GM18870 (cell line): ENCODE results near the gene DAPK1.

ENCODE experiments used
- ATAC-seq: cut with Tn5 transposase; IDR thresholded peaks from one replicate; pipeline ENCODE4 v1.9.1; 2021; ENCODE audit warnings: moderate library complexity; ENCODE audit not compliant: unreplicated experiment

The DAPK1 gene

DNA sequence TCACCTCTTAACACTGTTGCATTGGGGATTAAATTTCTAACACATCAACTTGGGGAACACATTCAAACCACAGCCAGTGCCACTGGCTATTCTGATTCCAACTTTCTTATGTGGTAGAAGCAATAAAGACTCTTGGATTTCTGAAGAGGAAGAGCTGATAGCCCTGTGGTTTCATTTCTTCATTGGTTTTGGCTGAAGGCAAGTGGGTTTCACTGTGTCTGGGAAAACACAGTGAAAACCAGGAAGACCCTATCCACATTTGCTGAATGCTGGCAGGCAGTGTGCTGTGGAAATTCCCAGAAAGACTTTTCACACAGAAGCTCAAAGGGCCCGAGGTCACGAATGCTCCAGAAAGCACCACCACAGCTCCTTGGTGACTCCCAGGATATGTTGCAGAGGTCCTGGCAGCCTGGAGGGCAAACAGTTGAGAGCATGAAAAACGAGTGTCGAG is 67.1 kb downstream of the DAPK1 start:
- no peak for ATAC-seq

DNA sequence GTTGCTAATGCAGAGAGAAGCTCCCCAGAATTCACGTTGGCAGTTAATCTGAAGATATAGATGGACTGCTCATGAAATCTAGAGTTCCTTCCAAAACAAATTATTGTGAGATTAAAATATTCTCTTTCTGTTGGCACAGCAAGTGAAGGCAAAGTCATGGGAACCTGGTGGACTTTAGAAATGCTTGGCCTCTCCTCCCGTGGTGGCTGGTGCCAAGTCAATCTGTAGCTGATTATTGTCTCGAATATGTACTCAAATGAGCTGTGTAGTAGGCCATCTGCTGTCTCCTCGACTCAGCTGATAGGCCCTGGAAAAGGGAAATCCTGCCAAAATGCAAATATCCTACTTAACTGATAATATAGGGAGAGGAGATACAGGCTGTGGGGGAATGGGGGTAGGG is 69.3 kb downstream of the DAPK1 start:
- ATAC-seq = no peak

DNA sequence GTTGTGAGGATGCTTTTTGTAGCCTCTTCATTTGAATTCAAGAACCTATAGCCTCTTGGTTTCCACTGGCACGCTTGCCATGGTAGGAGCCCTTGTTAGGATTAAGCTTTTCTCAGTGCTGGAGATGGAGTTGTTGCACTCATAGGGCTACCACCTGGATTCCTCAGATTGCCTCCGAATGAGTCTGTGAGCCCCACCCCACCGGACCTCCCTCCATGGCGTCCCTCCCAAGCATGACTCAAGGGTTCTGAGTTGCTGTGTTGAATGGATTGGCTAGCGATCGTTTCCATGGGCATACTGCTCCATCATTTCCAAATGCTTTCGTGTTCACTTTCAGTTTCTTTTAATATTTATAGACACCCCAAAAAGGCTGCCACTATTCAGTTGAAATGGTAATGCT is 69.9 kb downstream of the DAPK1 start:
- no peak for ATAC-seq

DNA sequence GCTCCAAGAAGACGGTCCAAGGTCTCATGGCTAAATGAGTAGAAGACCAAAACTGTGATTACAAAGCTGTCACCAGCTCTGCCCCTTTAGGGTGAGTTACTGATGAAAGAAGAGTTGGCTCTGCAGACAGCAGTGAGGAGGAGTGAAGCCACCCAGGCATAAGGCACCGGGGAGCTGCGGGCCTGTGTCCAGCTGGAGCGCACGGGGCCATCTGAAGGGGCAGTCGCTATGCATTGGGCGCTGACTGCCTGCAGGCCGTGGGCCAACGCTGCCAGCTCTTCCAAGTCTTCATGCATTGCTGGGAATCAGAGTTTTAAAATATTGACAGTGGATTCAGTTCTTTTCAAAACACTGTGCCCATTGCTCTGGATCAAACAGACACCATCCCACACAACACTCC is 70.3 kb downstream of the DAPK1 start:
- ATAC-seq = no peak

DNA sequence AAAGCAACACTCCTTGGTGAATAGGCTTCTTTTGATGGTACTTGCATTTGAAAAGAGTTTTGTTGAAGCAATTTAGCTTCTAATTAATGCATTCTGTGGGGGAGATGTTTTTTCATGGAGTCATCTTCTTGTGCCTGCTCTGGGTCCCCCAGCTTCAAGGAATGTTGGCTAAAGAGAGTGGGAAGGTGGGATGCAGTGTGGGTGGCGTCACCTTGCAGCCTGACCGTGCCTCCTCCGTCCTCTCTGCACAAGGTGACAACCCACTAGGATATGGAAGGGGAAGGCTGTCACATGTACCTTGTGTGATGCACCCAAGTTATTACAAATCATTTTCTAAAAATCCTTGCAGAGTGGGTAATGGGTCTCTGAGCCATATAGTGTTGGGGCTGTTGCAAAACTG is 70.7 kb downstream of the DAPK1 start:
- ATAC-seq = no peak

DNA sequence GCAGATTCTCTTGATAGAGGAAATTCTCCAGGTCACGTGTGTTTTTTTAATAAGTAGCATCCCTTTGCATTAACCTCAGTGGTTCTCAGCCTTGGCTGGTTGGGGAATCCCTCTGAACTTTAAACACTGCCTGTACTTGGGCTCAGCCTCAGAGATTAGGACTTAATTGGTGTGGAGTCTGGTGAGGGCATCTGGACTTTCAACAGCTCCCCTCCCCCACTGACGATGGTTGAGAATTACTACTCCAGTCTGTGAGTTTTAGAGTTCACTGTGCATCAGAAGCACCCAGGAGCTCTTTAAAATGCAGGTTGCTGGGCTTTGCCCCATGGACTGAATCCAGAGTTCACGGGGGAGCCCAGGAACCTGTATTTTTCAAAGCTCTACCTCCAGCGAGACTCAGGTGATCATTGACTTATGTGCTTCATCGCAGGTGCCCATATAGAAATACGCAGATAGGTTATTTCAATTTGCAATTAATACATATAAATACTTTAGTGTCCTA is 71.4 kb downstream of the DAPK1 start:
- ATAC-seq = no peak

DNA sequence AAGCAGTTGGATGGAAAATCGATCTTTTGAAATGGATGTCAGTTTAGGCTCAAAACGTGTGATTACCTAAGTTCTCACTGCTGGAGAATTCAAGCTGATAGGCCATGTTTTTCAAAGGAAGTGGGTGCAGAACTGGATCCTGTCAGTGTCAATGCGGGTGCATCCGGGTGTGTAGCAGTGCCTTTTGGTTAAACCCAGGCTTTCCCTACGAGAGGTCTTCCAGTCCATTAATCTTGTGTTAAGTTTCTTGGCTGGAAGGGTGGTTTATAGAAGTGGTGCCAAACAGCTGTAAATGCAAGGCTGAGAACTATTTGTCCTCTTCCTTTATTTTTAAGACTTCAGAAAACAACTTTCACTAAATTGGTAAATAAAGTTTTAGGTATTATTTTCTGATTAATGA is 71.9 kb downstream of the DAPK1 start:
- no peak for ATAC-seq

DNA sequence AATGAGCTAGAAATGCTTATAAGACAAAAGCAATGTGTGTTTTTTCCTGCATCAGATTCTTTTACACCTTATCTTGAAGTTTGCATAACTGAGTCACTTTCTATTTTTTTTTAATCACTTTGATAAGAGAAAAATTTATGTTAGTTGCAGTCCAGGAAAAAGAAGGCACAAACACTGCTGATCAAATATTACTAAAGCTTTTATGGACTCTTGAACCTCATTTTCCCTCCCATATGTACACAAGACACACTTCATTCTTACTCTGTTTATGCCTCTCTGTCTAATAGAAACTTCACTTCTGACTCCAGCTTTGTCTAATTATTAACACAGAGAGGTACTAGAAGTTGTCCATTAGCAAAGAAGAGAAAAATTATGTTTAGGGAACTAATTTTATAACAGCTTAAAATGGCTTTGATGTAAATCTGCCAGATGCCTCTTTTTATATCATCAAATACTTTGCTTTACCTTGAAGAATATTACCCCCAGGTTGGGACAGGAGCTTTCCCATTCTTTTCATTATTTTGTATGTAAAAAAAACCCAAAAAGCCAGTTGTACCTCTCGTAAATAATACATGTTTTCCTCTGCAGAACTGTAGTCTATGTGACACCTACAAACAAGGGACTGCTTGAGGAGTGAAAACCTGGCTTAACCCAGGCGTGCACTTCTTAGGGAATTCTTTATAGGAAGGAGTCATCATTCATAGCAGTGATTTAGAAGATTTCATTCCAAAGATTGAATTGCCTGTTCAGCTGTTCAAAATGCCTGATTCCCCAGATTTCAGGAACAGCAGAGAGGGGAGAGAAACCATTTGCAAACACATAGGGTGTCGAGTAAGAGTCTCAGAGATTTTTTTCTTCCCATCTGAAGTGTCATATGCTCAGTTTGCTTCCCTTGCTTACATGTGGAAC is 72.6 kb downstream of the DAPK1 start:
- peak; percentile 65 for ATAC-seq

DNA sequence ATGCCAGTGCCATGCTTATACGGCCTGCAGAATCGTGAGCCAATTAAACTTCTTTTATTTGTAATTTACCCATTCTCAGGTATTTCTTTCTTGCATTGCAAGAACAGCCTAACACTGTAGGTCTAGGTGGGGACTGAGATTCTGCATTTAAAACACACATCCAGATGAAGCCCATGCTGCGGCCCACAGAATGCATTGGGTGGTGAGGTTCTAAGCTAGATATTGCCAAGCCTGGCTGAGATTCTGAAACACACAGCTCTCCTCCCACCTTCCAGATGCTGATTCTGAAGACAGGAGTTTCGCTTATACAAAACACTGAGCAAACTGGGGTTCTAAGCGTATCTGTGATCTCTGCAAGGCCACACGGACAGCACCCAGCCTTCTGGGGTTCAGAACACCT is 75.1 kb downstream of the DAPK1 start:
- ATAC-seq = no peak

DNA sequence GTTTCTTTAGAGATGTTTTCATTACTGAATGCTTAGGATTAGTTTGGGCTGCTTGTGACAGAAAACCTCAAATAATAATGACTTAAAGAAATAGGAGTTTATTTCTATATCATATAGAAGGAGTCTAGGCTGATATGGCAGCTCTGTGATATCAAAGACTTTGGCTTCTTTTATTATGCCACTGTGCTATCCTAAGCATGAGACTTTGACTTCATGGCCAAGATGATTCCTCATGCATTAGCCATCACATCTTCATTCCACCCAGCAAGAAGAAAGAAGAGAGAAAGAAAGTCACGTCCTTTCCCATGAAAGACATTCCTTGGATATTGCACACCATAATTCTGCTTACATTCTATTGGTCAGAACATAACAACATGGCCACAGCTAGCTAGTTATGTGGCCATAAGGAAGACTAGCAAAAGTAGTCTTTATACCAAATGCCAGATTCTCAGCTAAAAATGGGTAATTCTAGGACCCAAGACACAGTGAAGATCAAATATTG is 76.2 kb downstream of the DAPK1 start:
- ATAC-seq = no peak

DNA sequence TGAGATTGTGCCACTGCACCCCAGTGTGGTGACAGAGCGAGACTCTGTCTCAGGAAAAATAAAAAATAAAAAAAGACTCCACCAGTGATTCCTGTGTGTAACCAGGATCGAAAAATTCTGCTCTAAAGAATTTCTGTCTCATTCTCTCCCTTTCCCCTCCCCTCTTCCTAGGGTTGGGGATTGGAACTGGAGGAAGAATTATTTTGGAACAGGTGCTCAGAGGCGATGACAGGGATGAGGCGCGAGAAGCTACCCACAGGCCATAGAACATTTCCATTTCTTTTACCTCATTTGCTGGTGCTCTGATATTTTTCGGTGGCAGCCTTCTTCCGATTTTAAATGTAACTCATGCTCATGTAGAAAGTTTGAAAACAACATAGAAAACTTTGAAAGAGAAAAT is 80.1 kb downstream of the DAPK1 start:
- ATAC-seq = no peak

DNA sequence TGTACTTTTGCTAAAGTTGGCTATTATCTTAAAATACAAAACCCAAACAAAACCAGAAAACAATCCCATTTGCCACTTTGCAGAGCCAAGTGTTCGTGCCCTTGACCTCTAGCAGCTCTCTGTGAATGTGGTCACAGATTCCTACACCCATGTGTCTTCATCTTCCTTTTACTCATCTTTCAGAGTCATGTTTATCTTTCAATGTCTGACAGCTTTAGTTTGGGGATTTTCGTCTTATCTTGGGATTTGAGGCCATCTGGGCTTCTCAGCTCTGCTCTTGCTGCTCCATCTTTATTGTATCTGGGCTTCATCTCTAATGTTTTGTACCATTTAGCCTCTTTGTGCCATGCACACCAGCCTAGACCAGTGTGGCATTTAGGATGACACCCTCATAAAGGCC is 81.0 kb downstream of the DAPK1 start:
- no peak for ATAC-seq

DNA sequence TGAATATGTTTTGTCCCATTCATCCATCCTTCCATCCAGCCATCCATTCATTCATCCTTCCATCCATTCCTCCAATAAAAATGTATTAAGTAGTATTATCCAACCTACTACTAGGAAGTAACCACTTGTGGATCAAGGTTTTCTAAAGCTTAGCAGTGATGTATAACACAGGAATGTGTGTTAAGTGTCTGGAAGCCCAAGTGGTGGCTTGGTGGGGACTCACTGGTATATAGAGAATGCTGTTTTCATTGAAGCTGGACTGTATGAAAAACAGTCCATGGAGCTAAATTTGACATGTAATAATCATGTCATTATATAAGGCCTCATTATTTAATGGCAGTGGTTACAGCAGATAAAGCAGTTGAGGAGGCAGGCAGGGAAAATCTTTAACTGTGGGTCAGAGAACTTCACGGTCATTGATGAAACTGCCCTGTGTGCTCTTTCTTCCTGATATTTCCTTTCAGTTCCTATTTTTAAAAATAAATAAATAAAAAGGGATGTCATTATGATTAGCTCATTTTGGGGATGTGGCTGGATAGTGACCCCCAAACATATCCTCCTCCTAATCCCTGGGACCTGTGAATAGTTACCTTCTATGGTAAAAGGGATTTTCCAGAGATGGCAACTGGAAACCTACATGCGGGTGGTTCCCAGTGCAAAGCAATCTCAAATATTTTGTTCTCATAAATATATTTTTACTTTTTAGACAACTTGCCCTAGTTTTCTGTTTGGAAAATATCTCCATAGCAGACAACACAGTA is 82.3 kb downstream of the DAPK1 start:
- no peak for ATAC-seq

DNA sequence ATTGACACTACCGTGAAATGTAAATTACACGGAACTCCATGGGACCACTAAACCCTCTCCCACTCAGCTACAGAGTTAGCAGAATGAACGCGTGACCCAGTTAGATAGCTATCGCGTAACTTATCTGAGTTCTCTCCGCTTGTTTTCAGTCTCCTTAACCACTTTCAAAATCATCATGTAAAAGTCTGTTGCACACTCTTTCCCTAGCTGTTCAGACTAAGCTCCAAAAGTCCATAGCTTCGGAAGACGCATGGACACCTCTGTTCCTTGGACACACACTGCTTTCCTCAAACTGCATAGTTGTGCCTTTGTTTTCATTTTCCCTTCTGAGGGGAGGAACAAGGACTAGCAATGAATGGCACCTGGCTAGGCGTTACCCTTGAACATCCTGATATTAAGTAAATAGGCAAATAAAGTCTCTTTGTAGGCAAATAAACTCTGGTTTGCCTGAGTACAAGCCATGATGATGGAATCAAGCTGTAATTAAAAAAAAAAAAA is 83.3 kb downstream of the DAPK1 start:
- no peak for ATAC-seq

DNA sequence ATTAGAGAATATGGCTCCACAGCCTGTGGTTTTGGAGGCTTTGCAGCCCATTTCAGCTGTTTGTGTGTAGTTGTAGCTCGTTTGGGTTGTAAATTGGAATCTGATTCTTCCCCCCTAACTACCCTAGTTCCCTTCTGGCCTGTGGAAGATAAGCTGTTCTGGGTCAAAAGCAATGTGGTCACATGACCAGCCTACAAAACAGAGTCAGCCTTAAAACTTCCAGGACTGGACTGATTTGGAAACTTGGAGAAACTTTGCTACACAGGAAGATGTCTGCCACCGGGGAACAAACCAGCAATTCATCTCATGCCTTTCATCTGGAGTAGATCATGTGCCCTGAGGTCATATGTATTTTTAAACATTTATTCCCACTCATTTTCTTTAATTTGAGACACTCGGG is 83.8 kb downstream of the DAPK1 start:
- ATAC-seq = no peak

DNA sequence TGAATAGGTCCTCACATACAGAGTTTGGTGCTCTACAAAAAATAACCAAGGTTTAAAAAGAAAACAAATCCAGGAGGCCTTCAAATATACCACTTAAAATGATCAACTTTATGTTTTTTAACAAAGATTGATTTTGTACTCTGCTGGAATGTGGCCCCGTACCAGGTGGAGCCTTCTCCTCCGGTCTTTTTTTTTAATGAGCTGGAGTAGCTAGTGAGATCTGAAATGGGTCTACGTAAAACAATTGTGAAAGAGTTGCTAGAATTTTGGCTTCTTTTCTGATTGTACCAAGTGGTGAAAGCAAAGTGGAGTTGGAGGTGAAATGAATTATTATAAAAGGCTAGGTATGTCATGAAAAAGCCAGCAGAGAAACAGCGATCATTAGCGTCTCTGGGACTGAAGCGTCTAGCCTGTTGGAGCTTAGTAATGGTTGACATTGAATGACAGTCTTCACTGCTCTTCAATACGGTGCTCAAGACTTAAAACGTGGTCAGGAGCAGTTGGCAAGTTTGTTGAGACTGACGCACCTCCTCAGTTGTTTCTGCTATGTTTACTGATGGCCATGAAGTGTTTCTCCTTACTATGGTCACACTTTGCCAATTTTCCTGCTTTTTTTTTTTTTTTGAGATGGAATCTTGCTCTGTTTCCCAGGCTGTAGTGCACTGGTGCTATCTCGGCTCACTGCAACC is 84.4 kb downstream of the DAPK1 start:
- no peak for ATAC-seq

DNA sequence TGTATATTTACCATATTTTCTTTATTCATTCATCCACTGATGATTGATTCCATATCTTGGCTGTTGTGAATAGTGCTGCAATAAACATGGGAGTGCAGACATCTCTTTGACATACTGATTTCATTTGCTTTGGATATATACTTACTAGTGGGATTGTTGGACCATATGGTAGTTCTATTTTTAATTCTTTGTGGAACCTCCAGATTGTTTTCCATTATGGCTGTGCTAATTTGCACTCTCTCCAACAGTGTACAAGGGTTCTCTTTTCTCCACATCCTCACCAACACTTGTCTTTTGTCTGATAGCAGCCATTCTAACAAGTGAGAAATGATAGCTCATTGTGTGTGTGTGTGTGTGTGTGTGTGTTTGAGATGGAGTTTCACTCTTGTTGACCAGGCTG is 86.7 kb downstream of the DAPK1 start:
- ATAC-seq = no peak

DNA sequence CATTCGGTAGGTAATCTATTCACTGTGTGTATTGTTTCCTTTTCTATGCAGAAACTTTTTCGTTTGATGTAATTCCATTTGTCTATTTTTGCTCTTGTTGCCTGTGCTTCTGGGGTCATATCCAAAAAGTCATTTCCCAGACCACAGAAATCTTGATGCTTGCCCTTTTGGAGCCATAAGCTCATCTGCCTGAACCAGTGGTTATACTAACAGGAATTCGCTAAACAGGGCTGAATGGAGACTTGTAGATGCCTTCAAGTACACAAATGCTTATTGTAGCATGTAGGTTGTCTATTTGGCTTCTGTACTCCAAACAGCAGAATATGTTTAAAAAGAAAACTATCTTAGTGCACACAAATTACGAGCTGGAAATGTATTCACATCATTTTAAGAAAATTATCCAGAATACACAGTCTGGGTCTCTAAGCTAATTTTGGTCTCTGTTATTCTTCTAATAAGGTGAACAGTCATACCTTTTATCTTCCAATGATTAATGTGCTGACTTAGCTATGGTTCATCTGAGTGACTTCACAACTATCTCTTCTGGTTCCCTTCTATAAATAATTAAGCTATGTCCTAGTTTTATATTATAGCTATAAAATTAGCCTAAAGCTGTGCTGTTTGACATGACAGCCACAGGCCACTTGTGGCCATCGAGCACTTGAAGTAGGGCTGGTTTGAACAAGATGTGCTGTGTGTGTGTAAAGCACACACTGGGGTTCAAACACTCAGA is 87.6 kb downstream of the DAPK1 start:
- ATAC-seq = no peak

DNA sequence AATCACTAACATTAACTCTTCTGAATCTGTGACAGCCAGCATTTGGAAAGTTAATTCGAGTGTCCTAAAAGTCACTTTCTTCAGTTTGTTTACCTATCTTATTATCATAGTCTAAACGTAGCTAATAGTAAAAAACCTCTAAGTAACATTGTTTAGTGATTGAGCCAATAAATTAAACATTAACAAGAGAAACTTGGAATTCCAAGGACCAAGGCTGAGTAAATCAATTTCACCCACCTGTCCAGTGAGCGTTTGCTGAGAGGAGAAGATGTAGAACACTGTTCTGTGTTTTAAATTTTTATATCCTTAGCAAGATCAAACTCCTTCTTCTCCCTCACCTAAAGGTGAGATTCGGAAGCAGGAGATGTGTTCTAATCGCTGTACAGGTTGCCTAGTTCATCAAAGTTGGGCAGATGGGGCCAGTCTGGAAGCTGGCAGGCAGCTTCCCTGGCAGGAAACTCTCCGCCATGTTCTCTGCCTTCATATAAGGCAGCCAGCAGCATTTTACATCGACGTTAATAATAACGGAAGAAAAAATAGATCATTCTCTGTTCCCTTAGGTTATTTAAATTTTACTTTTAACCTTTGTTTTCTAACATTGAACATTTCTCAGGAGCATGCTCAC is 89.2 kb downstream of the DAPK1 start:
- ATAC-seq = no peak

DNA sequence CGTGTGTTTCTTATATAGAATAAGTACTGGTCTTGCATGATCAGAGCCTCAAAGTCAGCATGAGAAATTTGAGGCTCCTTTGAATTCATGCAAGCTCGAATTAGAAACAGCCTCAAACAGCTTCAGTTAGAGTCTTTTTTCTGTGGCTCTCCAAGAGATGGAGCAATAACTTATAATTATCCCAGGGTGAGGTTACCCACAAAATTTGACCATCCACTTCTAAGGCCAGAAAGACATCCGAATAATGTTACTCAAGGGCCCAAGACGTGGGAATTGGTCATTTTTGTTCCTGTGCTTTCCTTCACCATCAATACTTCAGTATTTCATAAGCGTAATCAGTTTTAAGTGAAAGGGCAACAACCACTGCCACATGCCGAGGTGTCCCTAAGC is 89.7 kb downstream of the DAPK1 start:
- no peak for ATAC-seq
